ENCODE measurements around the gene C1orf21. TPM values are rescaled to one million over a fixed set of nuclear protein-coding genes. Genes with fewer than 3 reads are reported as not detected.

The C1orf21 gene
- total RNA-seq, 1 donor from 2014 or later, result 0.09 TPM

GRCh38 chr1:184672013-184672726, 285.3 kb downstream of the C1orf21 start:
- H3K9me3 Mint-ChIP-seq, result no peaks in the 10 kb centered on the region
- intact Hi-C loops (cut with micrococcal nuclease), result no loop called here
- ChIA-PET POLR2A (no interaction called here), CTCF (no interaction called here)
- H3K4me3 Mint-ChIP-seq, result no peak overlapping the region
- DNase-seq, result no peak
- no peaks in the 10 kb centered on the region for H3K36me3 Mint-ChIP-seq (ENCODE audit: low read depth)
- peaks cover 36% of the 10 kb centered on the region for H3K27me3 Mint-ChIP-seq
- H3K4me1 Mint-ChIP-seq, result no peaks in the 10 kb centered on the region
- no peak for ATAC-seq (ENCODE audit: low read depth)
- TF ChIP-seq CTCF (IDR thresholded peaks at IDR 0.05), result no peak
- no peak overlapping the region for H3K27ac Mint-ChIP-seq

- H3K27me3 Mint-ChIP-seq, result peaks cover 33% of the 10 kb centered on the region
- ChIA-PET POLR2A (no interaction called here), CTCF (no interaction called here)
- no peak overlapping the region for H3K4me3 Mint-ChIP-seq
- ATAC-seq (ENCODE audit: low read depth) (no peak), DNase-seq (no peak)
- H3K36me3 Mint-ChIP-seq (ENCODE audit: low read depth), result no peaks in the 10 kb centered on the region
- no peak overlapping the region for H3K27ac Mint-ChIP-seq
- no peak for TF ChIP-seq CTCF (IDR thresholded peaks at IDR 0.05)
- intact Hi-C loops (cut with micrococcal nuclease), result no loop called here
- no peaks in the 10 kb centered on the region for H3K4me1 Mint-ChIP-seq
- no peaks in the 10 kb centered on the region for H3K9me3 Mint-ChIP-seq
Measured at GRCh38 chr1:184673305-184673704, 286.5 kb downstream of the C1orf21 start.

GRCh38 chr1:184677344-184677743, 290.5 kb downstream of the C1orf21 start:
- intact Hi-C loops (cut with micrococcal nuclease), result no loop called here
- no peaks in the 10 kb centered on the region for H3K4me1 Mint-ChIP-seq
- H3K36me3 Mint-ChIP-seq (ENCODE audit: low read depth), result no peaks in the 10 kb centered on the region
- ATAC-seq (ENCODE audit: low read depth) (no peak), DNase-seq (no peak)
- no peak for TF ChIP-seq CTCF (IDR thresholded peaks at IDR 0.05)
- peaks cover 15% of the 10 kb centered on the region for H3K9me3 Mint-ChIP-seq
- POLR2A ChIA-PET, result no interaction called here
- peaks cover 24% of the 10 kb centered on the region for H3K27me3 Mint-ChIP-seq
- no peak overlapping the region for H3K4me3 Mint-ChIP-seq
- CTCF ChIA-PET, result no interaction called here
- no peak overlapping the region for H3K27ac Mint-ChIP-seq
